Vagina (tissue), 2 donors: ENCODE data around the gene ERVK3-1. TPM values are rescaled to one million over a fixed set of nuclear protein-coding genes. Genes with fewer than 3 reads are reported as not detected.

Experiments used
- DNase-seq, 2 donors: peaks; one replicate each; pipeline ENCODE4 v3.0.0-alpha.2; 2017; ENCODE audit errors: extremely low spot score in 2 of 2
- H3K27ac ChIP-seq: fragments of 200-600 bp; sonication (generic); one replicate; pipeline ENCODE4 v1.5.1; 2019
- H3K27me3 ChIP-seq: fragments of 200-600 bp; sonication (generic); one replicate; pipeline ENCODE4 v1.5.1; 2019
- H3K36me3 ChIP-seq, 2 donors: fragments of 200-600 bp; sonication (generic); one replicate each; pipeline ENCODE4 v1.5.1; 2017 to 2019
- H3K4me1 ChIP-seq: fragments of 200-600 bp; sonication (generic); one replicate; pipeline ENCODE4 v1.5.1; 2019
- H3K4me3 ChIP-seq, 2 donors: fragments of 200-600 bp; sonication (generic); 1 replicate in 1 of 2; 2 replicates in 1 of 2; pipeline ENCODE4 v1.5.1; 2016 to 2019
- H3K9me3 ChIP-seq: fragments of 200-600 bp; sonication (generic); one replicate; pipeline ENCODE4 v1.5.1; 2019
- POLR2A ChIP-seq, 2 donors: fragments of 450-650 bp; IDR thresholded peaks; one replicate each; pipeline ENCODE4 v1.6.1; 2017; ENCODE audit warnings: antibody characterized with exemption in 2 of 2, mild to moderate bottlenecking in 2 of 2, moderate library complexity in 2 of 2
- POLR2AphosphoS5 ChIP-seq, 2 donors: sonication (generic); formaldehyde crosslinking; IDR thresholded peaks; one replicate each; pipeline ENCODE4 v1.9.0; 2017; ENCODE audit warnings: antibody characterized with exemption in 2 of 2, mild to moderate bottlenecking in 2 of 2, low read depth in 1 of 2; ENCODE audit not compliant: insufficient read depth in 1 of 2
- intact Hi-C: fragments of 100-400 bp; cut with DNase I; formaldehyde crosslinking; loops from one replicate; pipeline ENCODE4 v1.15.1; 2023
- total RNA-seq: library from RNA; depleted of rRNA; stranded (reverse); fragments of >200 nt; gene quantifications from one replicate; pipeline ENCODE4 v1.2.3, GENCODE V29; 2016
- TF ChIP-seq, protein P1 (sequence below), 3 experiments: fragments of 450-650 bp in 2 of 3; fragments of 200-600 bp in 1 of 3; sonication (generic) in 1 of 3; IDR thresholded peaks; one replicate each; pipeline ENCODE4 v1.5.1; 2017 to 2019; ENCODE audit warnings: antibody characterized with exemption in 3 of 3, mild to moderate bottlenecking in 2 of 3, moderate library complexity in 2 of 3

The ERVK3-1 gene
- total RNA-seq, 1 donor from 2014 or later: 45.9 TPM

DNA sequence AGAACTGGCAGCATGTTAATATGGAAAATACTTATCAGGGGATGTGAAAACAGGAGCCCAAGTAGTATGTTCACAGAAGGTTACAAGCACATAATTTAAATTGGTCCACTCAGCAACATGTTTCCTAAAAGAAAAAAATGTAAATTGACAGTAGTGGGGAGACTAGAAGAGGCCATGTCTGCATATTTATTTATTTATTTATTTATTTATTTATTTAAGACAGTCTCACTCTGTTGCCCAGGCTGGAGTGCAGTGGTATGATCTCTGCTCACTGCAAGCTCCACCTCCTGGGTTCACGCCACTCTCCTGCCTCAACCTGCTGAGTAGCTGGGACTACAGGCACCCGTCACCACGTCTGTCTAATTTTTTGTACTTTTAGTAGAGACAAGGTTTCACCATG is 40.1 kb upstream of the ERVK3-1 start:
- no peak overlapping the region for H3K27ac ChIP-seq
- no peaks in the 10 kb centered on the region for H3K4me1 ChIP-seq
- TF ChIP-seq POLR2AphosphoS5 (IDR thresholded peaks at IDR 0.05; ENCODE audit: insufficient read depth in 1 of 2, low read depth in 1 of 2) (no peak), POLR2A (IDR thresholded peaks at IDR 0.05) (no peak)
- TF ChIP-seq, protein P1, sequence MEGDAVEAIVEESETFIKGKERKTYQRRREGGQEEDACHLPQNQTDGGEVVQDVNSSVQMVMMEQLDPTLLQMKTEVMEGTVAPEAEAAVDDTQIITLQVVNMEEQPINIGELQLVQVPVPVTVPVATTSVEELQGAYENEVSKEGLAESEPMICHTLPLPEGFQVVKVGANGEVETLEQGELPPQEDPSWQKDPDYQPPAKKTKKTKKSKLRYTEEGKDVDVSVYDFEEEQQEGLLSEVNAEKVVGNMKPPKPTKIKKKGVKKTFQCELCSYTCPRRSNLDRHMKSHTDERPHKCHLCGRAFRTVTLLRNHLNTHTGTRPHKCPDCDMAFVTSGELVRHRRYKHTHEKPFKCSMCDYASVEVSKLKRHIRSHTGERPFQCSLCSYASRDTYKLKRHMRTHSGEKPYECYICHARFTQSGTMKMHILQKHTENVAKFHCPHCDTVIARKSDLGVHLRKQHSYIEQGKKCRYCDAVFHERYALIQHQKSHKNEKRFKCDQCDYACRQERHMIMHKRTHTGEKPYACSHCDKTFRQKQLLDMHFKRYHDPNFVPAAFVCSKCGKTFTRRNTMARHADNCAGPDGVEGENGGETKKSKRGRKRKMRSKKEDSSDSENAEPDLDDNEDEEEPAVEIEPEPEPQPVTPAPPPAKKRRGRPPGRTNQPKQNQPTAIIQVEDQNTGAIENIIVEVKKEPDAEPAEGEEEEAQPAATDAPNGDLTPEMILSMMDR (IDR thresholded peaks at IDR 0.05): no peak
- DNase-seq: no peak
- intact Hi-C loops: no loop called here
- peaks cover 0 to 84% of the 10 kb centered on the region in 2 donors for H3K36me3 ChIP-seq
- peaks cover 90% of the 10 kb centered on the region for H3K9me3 ChIP-seq
- no peaks in the 10 kb centered on the region for H3K27me3 ChIP-seq
- H3K4me3 ChIP-seq: no peak overlapping the region

DNA sequence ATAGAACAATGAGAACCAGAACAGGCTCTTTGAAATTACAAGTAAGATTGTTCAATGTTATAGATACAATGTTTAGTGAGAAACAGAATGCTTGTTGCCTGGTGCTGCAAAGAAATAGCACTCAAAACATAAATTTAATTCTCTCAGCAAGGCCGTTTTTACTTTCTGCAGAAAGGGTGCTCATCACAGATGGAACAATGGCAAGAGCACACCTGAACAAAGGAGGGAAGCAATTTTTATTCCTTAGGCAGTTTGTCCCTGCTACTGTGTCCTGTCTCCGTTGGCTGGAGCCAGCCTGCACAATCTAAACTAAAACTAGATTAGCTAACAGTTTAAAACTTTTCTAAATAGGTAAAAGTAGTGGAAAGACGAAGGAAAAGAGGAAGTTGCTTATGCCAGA is 36.8 kb upstream of the ERVK3-1 start:
- Histone ChIP-seq H3K9me3 (peaks cover 79% of the 10 kb centered on the region), H3K27ac (no peak overlapping the region), H3K36me3 (peaks cover 0 to 75% of the 10 kb centered on the region in 2 donors), H3K4me1 (no peaks in the 10 kb centered on the region), H3K4me3 (no peak overlapping the region), H3K27me3 (no peaks in the 10 kb centered on the region)
- TF ChIP-seq POLR2A (IDR thresholded peaks at IDR 0.05) (no peak), POLR2AphosphoS5 (IDR thresholded peaks at IDR 0.05; ENCODE audit: insufficient read depth in 1 of 2, low read depth in 1 of 2) (no peak)
- TF ChIP-seq, protein P1 (IDR thresholded peaks at IDR 0.05): no peak
- intact Hi-C loops: no loop called here
- no peak for DNase-seq

DNA sequence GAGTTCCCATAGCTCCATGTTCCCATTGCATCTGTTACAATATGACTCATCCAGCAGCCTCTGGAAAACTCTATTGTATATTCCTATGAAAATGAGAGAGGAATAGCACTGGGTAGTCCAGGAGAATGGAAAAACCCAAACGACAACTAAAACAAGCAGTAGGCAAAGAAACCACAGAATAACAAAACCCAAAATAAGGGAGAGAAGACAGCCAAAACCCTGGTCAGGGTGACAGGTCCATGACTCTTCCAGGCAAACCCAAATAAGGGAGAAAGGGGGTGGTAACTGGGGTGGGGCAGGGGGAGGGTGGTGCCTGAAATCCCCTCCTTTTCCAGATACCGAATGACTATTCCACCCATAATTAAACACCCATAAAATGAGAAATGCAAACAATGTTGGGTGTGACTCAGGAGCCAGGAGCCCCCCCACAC is 30.4 kb upstream of the ERVK3-1 start:
- peaks cover 39% of the 10 kb centered on the region for H3K9me3 ChIP-seq
- H3K4me1 ChIP-seq: peaks cover 12% of the 10 kb centered on the region
- intact Hi-C loops: no loop called here
- no peak overlapping the region for H3K27ac ChIP-seq
- H3K27me3 ChIP-seq: no peaks in the 10 kb centered on the region
- DNase-seq: no peak
- H3K36me3 ChIP-seq: peaks cover 0 to 54% of the 10 kb centered on the region in 2 donors
- no peak overlapping the region for H3K4me3 ChIP-seq
- TF ChIP-seq, protein P1 (IDR thresholded peaks at IDR 0.05): no peak
- no peak for TF ChIP-seq POLR2A (IDR thresholded peaks at IDR 0.05)
- no peak for TF ChIP-seq POLR2AphosphoS5 (IDR thresholded peaks at IDR 0.05; ENCODE audit: insufficient read depth in 1 of 2, low read depth in 1 of 2)

DNA sequence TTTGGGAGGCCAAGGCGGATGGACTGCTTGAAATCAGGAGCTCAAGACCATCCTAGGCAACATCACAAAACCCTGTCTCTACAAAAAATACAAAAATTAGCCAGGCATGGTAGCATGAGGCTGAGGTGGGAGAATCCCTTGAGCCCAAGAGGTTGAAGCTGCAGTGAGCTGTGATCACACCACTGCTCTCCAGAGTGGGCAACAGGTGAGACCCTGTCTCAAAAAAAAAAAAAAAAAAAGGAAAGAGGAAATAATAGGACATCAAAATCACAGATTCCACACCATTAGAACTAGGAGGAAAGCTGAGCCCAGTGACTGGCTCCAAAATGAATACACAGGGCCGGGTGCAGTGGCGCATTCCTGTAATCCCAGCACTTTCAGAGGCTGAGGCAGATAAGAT is 29.6 kb upstream of the ERVK3-1 start:
- peaks cover 39% of the 10 kb centered on the region for H3K9me3 ChIP-seq

DNA sequence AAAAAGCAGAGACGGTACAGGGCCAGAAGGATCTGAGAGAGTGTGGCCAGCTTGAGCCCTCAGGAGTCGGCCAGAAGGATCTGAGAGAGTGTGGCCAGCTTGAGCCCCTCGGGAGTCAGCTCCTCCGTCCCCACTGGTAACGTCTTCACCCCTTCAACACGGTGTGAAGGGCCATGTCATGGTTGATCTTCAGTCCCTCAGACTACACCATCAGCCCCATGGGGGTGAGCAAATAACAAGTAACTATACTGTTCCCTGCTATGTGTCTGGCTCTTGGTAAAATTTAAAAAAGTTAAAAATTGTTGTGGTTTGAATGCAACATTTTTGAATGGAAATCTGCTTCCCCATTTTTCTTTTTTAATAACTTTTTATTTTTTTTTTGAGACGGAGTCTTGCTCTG is 28.0 kb upstream of the ERVK3-1 start:
- Histone ChIP-seq H3K27ac (no peak overlapping the region), H3K36me3 (peaks cover 0 to 43% of the 10 kb centered on the region in 2 donors)

More for the DNA sequence above, 29.6 kb upstream of the ERVK3-1 start:
- no peak overlapping the region for H3K4me3 ChIP-seq
- peaks cover 20% of the 10 kb centered on the region for H3K4me1 ChIP-seq
- H3K36me3 ChIP-seq: peaks cover 0 to 54% of the 10 kb centered on the region in 2 donors
- DNase-seq: no peak
- H3K27me3 ChIP-seq: no peaks in the 10 kb centered on the region
- TF ChIP-seq, protein P1 (IDR thresholded peaks at IDR 0.05): no peak
- TF ChIP-seq POLR2AphosphoS5 (IDR thresholded peaks at IDR 0.05; ENCODE audit: insufficient read depth in 1 of 2, low read depth in 1 of 2): no peak
- TF ChIP-seq POLR2A (IDR thresholded peaks at IDR 0.05): no peak
- intact Hi-C loops: no loop called here
- H3K27ac ChIP-seq: no peak overlapping the region

More for the DNA sequence above, 28.0 kb upstream of the ERVK3-1 start:
- intact Hi-C loops: no loop called here
- H3K4me3 ChIP-seq: no peak overlapping the region
- no peak for TF ChIP-seq POLR2AphosphoS5 (IDR thresholded peaks at IDR 0.05; ENCODE audit: insufficient read depth in 1 of 2, low read depth in 1 of 2)
- TF ChIP-seq, protein P1 (IDR thresholded peaks at IDR 0.05): no peak
- TF ChIP-seq POLR2A (IDR thresholded peaks at IDR 0.05): no peak
- DNase-seq: no peak
- no peaks in the 10 kb centered on the region for H3K27me3 ChIP-seq
- peaks cover 27% of the 10 kb centered on the region for H3K9me3 ChIP-seq
- H3K4me1 ChIP-seq: peaks cover 30% of the 10 kb centered on the region
